Measurements from ENCODE around the gene CEP20. TPM values are rescaled to one million over a fixed set of nuclear protein-coding genes. Genes with fewer than 3 reads are reported as not detected.

CEP20 gene
- polyA plus RNA-seq, 1 of the 3 experiments (the other 2 are of a cell fraction) = 14.8 TPM

- H3K9me3 ChIP-seq = no peaks in the 10 kb centered on the region
- H3F3A ChIP-seq (replicated peaks; ENCODE audit: insufficient read depth) = peaks cover 7% of the 10 kb centered on the region
- H3K36me3 ChIP-seq (replicated peaks in 1 of 2; ENCODE audit: control insufficient read depth in 1 of 2, insufficient read depth in 2 of 2, low read length in 1 of 2) = peaks cover 7 to 20% of the 10 kb centered on the region in 2 experiments
- no peak overlapping the region for H2AFZ ChIP-seq (ENCODE audit: low read depth)
- no peaks in the 10 kb centered on the region for H4K20me1 ChIP-seq (ENCODE audit: insufficient read depth)
- H3K4me2 ChIP-seq = no peak overlapping the region
- TF ChIP-seq JUND (IDR thresholded peaks at IDR 0.05) (no peak), USF2 (IDR thresholded peaks at IDR 0.05; ENCODE audit: borderline replicate concordance, low read depth, low read length) (no peak), NRF1 (IDR thresholded peaks at IDR 0.05; ENCODE audit: low read depth, low read length) (no peak), GATA2 (CRISPR knock-in tag; IDR thresholded peaks at IDR 0.05) (no peak), ZBTB33 (IDR thresholded peaks at IDR 0.05; ENCODE audit: borderline replicate concordance, low read depth) (no peak), CTCF (IDR thresholded peaks at IDR 0.05) (no peak)
- WGBS (ENCODE audit: low lambda C conversion rate) = 95% methylated on average over 5 of the region's 5 CpGs
- peaks cover 7% of the 10 kb centered on the region in 2 experiments; a peak in 2 of 4 replicates for H3K4me1 ChIP-seq (ENCODE audit: control insufficient read depth in 1 of 2, insufficient read depth in 2 of 2, low read depth in 1 of 2, low read length in 1 of 2)
- no peaks in the 10 kb centered on the region for H3K9me2 ChIP-seq
- H3K9ac ChIP-seq = no peak overlapping the region
- no peak for DNase-seq
- H3K4me3 ChIP-seq (ENCODE audit: low read depth in 2 of 2, low read length in 1 of 2) = no peak overlapping the region
- CTCF ChIA-PET = no interaction called here
- H3K27me3 ChIP-seq (ENCODE audit: insufficient read depth) = no peaks in the 10 kb centered on the region
- POLR2A ChIA-PET = no interaction called here
- H3K27ac ChIP-seq (ENCODE audit: low read depth in 2 of 2, low read length in 1 of 2) = no peak overlapping the region
- peaks cover 72% of the 10 kb centered on the region for H3K79me2 ChIP-seq (ENCODE audit: insufficient read depth)
Observed at GRCh38 chr16:15885560-15886001, 2.8 kb downstream of the CEP20 start.

- WGBS (ENCODE audit: low lambda C conversion rate) = 75% methylated on average over 3 of the region's 3 CpGs
- Histone ChIP-seq H3K79me2 (ENCODE audit: insufficient read depth) (peaks cover 85% of the 10 kb centered on the region), H3K4me3 (ENCODE audit: low read depth in 2 of 2, low read length in 1 of 2) (no peak overlapping the region), H3K9me2 (no peaks in the 10 kb centered on the region), H4K20me1 (ENCODE audit: insufficient read depth) (no peaks in the 10 kb centered on the region), H3K27me3 (ENCODE audit: insufficient read depth) (no peaks in the 10 kb centered on the region), H3K27ac (ENCODE audit: low read depth in 2 of 2, low read length in 1 of 2) (no peak overlapping the region), H3K4me2 (no peak overlapping the region), H3K36me3 (replicated peaks in 1 of 2; ENCODE audit: control insufficient read depth in 1 of 2, insufficient read depth in 2 of 2, low read length in 1 of 2) (peaks cover 7 to 29% of the 10 kb centered on the region in 2 experiments), H3K9ac (no peak overlapping the region), H2AFZ (ENCODE audit: low read depth) (no peak overlapping the region), H3F3A (replicated peaks; ENCODE audit: insufficient read depth) (peaks cover 20% of the 10 kb centered on the region), H3K4me1 (ENCODE audit: control insufficient read depth in 1 of 2, insufficient read depth in 2 of 2, low read depth in 1 of 2, low read length in 1 of 2) (peaks cover 4 to 13% of the 10 kb centered on the region in 2 experiments; a peak in 2 of 4 replicates), H3K9me3 (no peaks in the 10 kb centered on the region)
- ChIA-PET POLR2A (no interaction called here), CTCF (interaction anchor here (2.1 kb wide), 1 partner anchor 8 kb away, joined by 15 read pairs; no protein-coding TSS in a partner anchor)
- no peak for DNase-seq
- TF ChIP-seq FOSL2 (IDR thresholded peaks at IDR 0.05; ENCODE audit: borderline replicate concordance, low read depth) = no peak
- no peak for TF ChIP-seq REST (IDR thresholded peaks at IDR 0.05; ENCODE audit: low read depth, low read length)
- TF ChIP-seq TAF1 (IDR thresholded peaks at IDR 0.05; ENCODE audit: borderline replicate concordance, low read depth, low read length) = no peak
- no peak for TF ChIP-seq RAD21 (IDR thresholded peaks at IDR 0.05; ENCODE audit: low read length)
- no peak for TF ChIP-seq POLR2AphosphoS5 (IDR thresholded peaks at IDR 0.05; ENCODE audit: low read depth, low read length)
- no peak for TF ChIP-seq MXI1 (IDR thresholded peaks at IDR 0.05; ENCODE audit: low read depth, low read length)
- no peak for TF ChIP-seq TEAD4 (IDR thresholded peaks at IDR 0.05; ENCODE audit: borderline replicate concordance, insufficient read depth)
- TF ChIP-seq RCOR1 (IDR thresholded peaks at IDR 0.05; ENCODE audit: low read length) = no peak
- no peak for TF ChIP-seq RXRA (IDR thresholded peaks at IDR 0.05; ENCODE audit: borderline replicate concordance, low read depth)
- TF ChIP-seq NFIC (IDR thresholded peaks at IDR 0.05; ENCODE audit: borderline replicate concordance) = no peak
- no peak for TF ChIP-seq ZBTB33 (IDR thresholded peaks at IDR 0.05; ENCODE audit: borderline replicate concordance, low read depth)
- TF ChIP-seq FOXM1 (IDR thresholded peaks at IDR 0.05; ENCODE audit: low read depth) = no peak
Observed at GRCh38 chr16:15882563-15882962, 5.8 kb downstream of the CEP20 start.
